GM12872 (cell line): ENCODE measurements around the gene TENM4.

Experiments used
- TF ChIP-seq, protein P1 (sequence below): IDR thresholded peaks from 3 replicates; pipeline ENCODE4 v1.5.1; 2011; ENCODE audit warnings: low read depth, mild to moderate bottlenecking, low read length, moderate library complexity; ENCODE audit not compliant: insufficient read depth

TENM4 gene

DNA sequence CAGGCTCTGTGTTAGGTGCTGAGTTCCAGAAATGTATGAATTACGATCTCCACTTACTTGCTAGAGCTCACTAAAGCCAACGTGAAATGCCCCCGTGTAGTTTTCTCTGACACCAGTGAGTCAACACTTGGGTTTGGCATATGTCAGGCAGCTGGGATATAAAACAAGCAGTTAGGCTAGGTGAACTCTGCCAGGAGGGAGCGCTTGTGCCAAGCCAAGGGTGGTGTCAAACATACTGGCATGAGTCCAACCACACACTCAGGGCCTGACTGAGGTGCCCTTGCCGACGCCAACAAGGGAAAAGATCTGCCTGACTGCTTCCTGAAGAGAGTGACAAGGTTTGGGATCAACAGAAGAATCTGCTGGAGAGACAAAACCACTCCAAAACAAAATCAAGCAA, 698.4 kb downstream of the TENM4 start:
- TF ChIP-seq, protein P1, sequence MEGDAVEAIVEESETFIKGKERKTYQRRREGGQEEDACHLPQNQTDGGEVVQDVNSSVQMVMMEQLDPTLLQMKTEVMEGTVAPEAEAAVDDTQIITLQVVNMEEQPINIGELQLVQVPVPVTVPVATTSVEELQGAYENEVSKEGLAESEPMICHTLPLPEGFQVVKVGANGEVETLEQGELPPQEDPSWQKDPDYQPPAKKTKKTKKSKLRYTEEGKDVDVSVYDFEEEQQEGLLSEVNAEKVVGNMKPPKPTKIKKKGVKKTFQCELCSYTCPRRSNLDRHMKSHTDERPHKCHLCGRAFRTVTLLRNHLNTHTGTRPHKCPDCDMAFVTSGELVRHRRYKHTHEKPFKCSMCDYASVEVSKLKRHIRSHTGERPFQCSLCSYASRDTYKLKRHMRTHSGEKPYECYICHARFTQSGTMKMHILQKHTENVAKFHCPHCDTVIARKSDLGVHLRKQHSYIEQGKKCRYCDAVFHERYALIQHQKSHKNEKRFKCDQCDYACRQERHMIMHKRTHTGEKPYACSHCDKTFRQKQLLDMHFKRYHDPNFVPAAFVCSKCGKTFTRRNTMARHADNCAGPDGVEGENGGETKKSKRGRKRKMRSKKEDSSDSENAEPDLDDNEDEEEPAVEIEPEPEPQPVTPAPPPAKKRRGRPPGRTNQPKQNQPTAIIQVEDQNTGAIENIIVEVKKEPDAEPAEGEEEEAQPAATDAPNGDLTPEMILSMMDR = no peak

GRCh38 chr11:78741741-78742140, 699.1 kb downstream of the TENM4 start:
- TF ChIP-seq, protein P1 = no peak

- TF ChIP-seq, protein P1 = no peak
These were observed 700.4 kb downstream of the TENM4 start for GRCh38 chr11:78740199-78741071.

GRCh38 chr11:78737891-78738290, 702.9 kb downstream of the TENM4 start:
- TF ChIP-seq, protein P1 = no peak

GRCh38 chr11:78737301-78737700, 703.5 kb downstream of the TENM4 start:
- TF ChIP-seq, protein P1 = no peak

DNA sequence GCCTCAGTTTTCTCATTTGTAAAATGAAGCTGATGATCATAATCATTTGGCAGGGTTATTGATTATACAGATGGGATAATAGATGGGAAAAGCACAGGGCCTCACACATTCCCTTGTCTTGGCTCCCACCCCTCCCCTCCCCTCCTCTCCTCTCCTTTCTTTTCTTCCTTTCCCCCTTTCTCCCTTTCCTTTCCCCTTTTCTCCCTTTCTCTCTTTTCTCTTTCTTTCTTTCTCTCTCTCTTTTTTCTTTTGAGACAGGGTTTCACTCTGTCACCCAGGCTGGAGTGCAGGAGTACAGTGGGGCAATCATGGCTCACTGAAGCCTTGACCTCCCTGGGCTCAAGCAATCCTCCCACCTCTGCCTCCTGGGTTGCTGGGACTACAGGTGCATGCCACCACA, 705.1 kb downstream of the TENM4 start:
- TF ChIP-seq, protein P1 = no peak

DNA sequence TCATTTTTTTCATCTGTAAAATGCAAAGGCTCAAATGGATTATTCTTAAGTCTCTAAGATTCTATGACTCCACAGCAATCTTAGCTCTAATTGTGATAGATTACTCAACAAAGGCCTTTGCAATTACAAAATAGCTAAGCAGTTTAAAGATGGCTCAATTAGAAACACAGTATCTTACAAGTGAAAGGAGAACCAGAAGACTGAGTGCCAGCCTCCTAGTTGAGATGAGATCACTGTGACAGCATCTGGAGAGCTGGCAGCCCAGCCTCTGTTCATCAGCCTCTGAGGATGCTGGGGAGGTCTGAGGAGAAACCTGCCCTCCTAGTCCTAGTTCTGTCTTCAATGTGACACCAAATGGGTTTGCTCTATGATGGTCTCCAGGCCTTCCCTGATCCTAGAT, 707.8 kb downstream of the TENM4 start:
- TF ChIP-seq, protein P1 = no peak
